Ammon's horn (tissue), 1 donor: ENCODE results near the gene KRT16.
"Not testable (repeated sequence)": the region's sequence is repeated elsewhere in the genome, so short reads cannot be mapped to it uniquely, and the experiment has no call there.

Source experiments
- DNase-seq: peaks from one replicate; pipeline ENCODE4 v3.0.0-alpha.2; 2016; ENCODE audit warnings: low spot score

The KRT16 gene

GRCh38 chr17:41628073-41628370, 15.5 kb upstream of the KRT16 start:
- DNase-seq, result not testable (repeated sequence)

- no peak for DNase-seq
These were observed 14.9 kb upstream of the KRT16 start for GRCh38 chr17:41627316-41628072.

- not testable (repeated sequence) for DNase-seq
These were observed 14.3 kb upstream of the KRT16 start for GRCh38 chr17:41626914-41627295.

- DNase-seq, result not testable (repeated sequence)
These were observed 13.7 kb upstream of the KRT16 start for GRCh38 chr17:41626028-41626913.

GRCh38 chr17:41625602-41626001, 13.0 kb upstream of the KRT16 start:
- DNase-seq, result no peak

GRCh38 chr17:41624208-41625101, 11.9 kb upstream of the KRT16 start, which contains the start of gene KRT17:
Gene KRT17 (minus strand): TSS chr17:41624575. CDS start chr17:41624509, 66 bp downstream.
- no peak for DNase-seq

GRCh38 chr17:41623184-41623861, 10.8 kb upstream of the KRT16 start:
- DNase-seq, result not testable (repeated sequence)

GRCh38 chr17:41622340-41623183, 10.0 kb upstream of the KRT16 start:
- not testable (repeated sequence) for DNase-seq

GRCh38 chr17:41621916-41622315, 9.3 kb upstream of the KRT16 start:
- no peak for DNase-seq

- DNase-seq, result not testable (repeated sequence)
These were observed 8.9 kb upstream of the KRT16 start for GRCh38 chr17:41621435-41621817.

GRCh38 chr17:41620583-41621434, 8.2 kb upstream of the KRT16 start:
- DNase-seq, result no peak

- DNase-seq, result not testable (repeated sequence)
These were observed 7.5 kb upstream of the KRT16 start for GRCh38 chr17:41619927-41620582.

- no peak for DNase-seq
These were observed 6.7 kb upstream of the KRT16 start for GRCh38 chr17:41619036-41619926.

GRCh38 chr17:41618341-41619035, 5.9 kb upstream of the KRT16 start:
- no peak for DNase-seq

GRCh38 chr17:41617698-41618097, 5.1 kb upstream of the KRT16 start:
- DNase-seq, result no peak

- no peak for DNase-seq
These were observed 4.6 kb upstream of the KRT16 start for GRCh38 chr17:41617136-41617535.

- DNase-seq, result not testable (repeated sequence)
These were observed 3.9 kb upstream of the KRT16 start for GRCh38 chr17:41616486-41616885.
